KMS-11 (cell line): ENCODE results near the gene CTDP1.

ENCODE experiments used
- H2AFZ ChIP-seq: fragments of 200-600 bp; sonication (generic); 2 replicates; pipeline ENCODE4 v1.6.1; 2016; ENCODE audit warnings: antibody characterized with exemption, mixed run types, low read depth
- H3K27ac ChIP-seq: fragments of 200-600 bp; sonication (generic); 2 replicates; pipeline ENCODE4 v1.6.1; 2016; ENCODE audit warnings: mild to moderate bottlenecking, mixed run types
- H3K27me3 ChIP-seq: fragments of 200-600 bp; sonication (generic); 2 replicates; pipeline ENCODE4 v1.6.1; 2017; ENCODE audit warnings: mild to moderate bottlenecking, low read depth, mixed run types, moderate library complexity; ENCODE audit not compliant: insufficient read depth
- H3K36me3 ChIP-seq: fragments of 200-600 bp; sonication (generic); 2 replicates; pipeline ENCODE4 v1.6.1; 2017; ENCODE audit warnings: mild to moderate bottlenecking, mixed run types; ENCODE audit not compliant: insufficient read depth
- H3K4me1 ChIP-seq: fragments of 200-600 bp; sonication (generic); 2 replicates; pipeline ENCODE4 v1.6.1; 2016; ENCODE audit warnings: mild to moderate bottlenecking, low read depth, mixed run types; ENCODE audit not compliant: poor library complexity, severe bottlenecking
- H3K4me2 ChIP-seq: fragments of 200-600 bp; sonication (generic); 2 replicates; pipeline ENCODE4 v1.7.0; 2016; ENCODE audit warnings: mild to moderate bottlenecking, mixed run types
- H3K4me3 ChIP-seq: fragments of 200-600 bp; sonication (generic); IDR thresholded peaks from 2 replicates; pipeline ENCODE4 v1.6.1; 2017; ENCODE audit warnings: low read depth, low read length, mixed read lengths; ENCODE audit not compliant: insufficient read depth
- H3K79me2 ChIP-seq: fragments of 200-600 bp; sonication (generic); 2 replicates; pipeline ENCODE4 v1.6.1; 2016; ENCODE audit warnings: low read depth, mixed run types; ENCODE audit not compliant: insufficient read depth
- H3K9ac ChIP-seq: fragments of 200-600 bp; sonication (generic); 2 replicates; pipeline ENCODE4 v1.6.1; 2016; ENCODE audit warnings: mild to moderate bottlenecking, mixed run types
- H4K20me1 ChIP-seq: fragments of 200-600 bp; sonication (generic); 2 replicates; pipeline ENCODE4 v1.6.1; 2016; ENCODE audit warnings: mild to moderate bottlenecking, mixed run types; ENCODE audit not compliant: insufficient read depth
- CTCF ChIP-seq: fragments of 200-600 bp; sonication (generic); conservative IDR thresholded peaks from 2 replicates; pipeline ENCODE4 v1.6.1; 2017; ENCODE audit warnings: low read depth, mild to moderate bottlenecking, antibody characterized with exemption, low read length, moderate library complexity, mixed read lengths

Gene CTDP1

GRCh38 chr18:79797518-79798345 is 118.1 kb downstream of the CTDP1 start, which contains the start of gene KCNG2:
Gene KCNG2 (plus strand): TSS chr18:79797938. CDS start chr18:79863668, 65,730 bp downstream.
- H3K27ac ChIP-seq = no peak within 1 kb of the TSS
- no peak within 1 kb of the TSS for H2AFZ ChIP-seq
- no peak within 1 kb of the TSS for H3K4me3 ChIP-seq
- no peaks in the 10 kb centered on the region for H4K20me1 ChIP-seq
- H3K4me2 ChIP-seq = no peak within 1 kb of the TSS
- no peaks in the 10 kb centered on the region for H3K4me1 ChIP-seq
- no peaks in the 10 kb centered on the region for H3K36me3 ChIP-seq
- no peaks in the 10 kb centered on the region for H3K27me3 ChIP-seq
- H3K9ac ChIP-seq = no peak within 1 kb of the TSS
- H3K79me2 ChIP-seq = no peaks in the 10 kb centered on the region
- no peak for TF ChIP-seq CTCF

- no peaks in the 10 kb centered on the region for H3K36me3 ChIP-seq
- no peaks in the 10 kb centered on the region for H3K79me2 ChIP-seq
- H3K27me3 ChIP-seq = no peaks in the 10 kb centered on the region
- H3K9ac ChIP-seq = no peak overlapping the region
- H3K4me2 ChIP-seq = no peak overlapping the region
- no peak overlapping the region for H2AFZ ChIP-seq
- no peaks in the 10 kb centered on the region for H3K4me1 ChIP-seq
- H3K27ac ChIP-seq = no peak overlapping the region
- no peaks in the 10 kb centered on the region for H4K20me1 ChIP-seq
- H3K4me3 ChIP-seq = no peak overlapping the region
- TF ChIP-seq CTCF = no peak
Observed at GRCh38 chr18:79798346-79798998, 118.9 kb downstream of the CTDP1 start.

GRCh38 chr18:79798999-79799370 is 119.4 kb downstream of the CTDP1 start:
- Histone ChIP-seq H3K9ac (no peak overlapping the region), H4K20me1 (no peaks in the 10 kb centered on the region), H3K79me2 (no peaks in the 10 kb centered on the region), H3K4me3 (no peak overlapping the region), H3K36me3 (no peaks in the 10 kb centered on the region), H3K27ac (no peak overlapping the region), H3K4me2 (no peak overlapping the region), H3K27me3 (no peaks in the 10 kb centered on the region), H2AFZ (no peak overlapping the region), H3K4me1 (no peaks in the 10 kb centered on the region)
- no peak for TF ChIP-seq CTCF

- Histone ChIP-seq H3K27ac (no peak overlapping the region), H3K36me3 (no peaks in the 10 kb centered on the region), H3K4me3 (no peak overlapping the region), H3K79me2 (no peaks in the 10 kb centered on the region), H3K9ac (no peak overlapping the region), H3K4me1 (no peaks in the 10 kb centered on the region), H4K20me1 (no peaks in the 10 kb centered on the region), H2AFZ (no peak overlapping the region), H3K27me3 (no peaks in the 10 kb centered on the region), H3K4me2 (no peak overlapping the region)
- TF ChIP-seq CTCF = no peak
Observed at GRCh38 chr18:79799619-79800370, 120.2 kb downstream of the CTDP1 start.
